HG02798 (cell line): ENCODE results near the gene EEF1AKMT3.
"Not testable (repeated sequence)": the region's sequence is repeated elsewhere in the genome, so short reads cannot be mapped to it uniquely, and the experiment has no call there.

Experiments
- ATAC-seq: cut with Tn5 transposase; IDR thresholded peaks from one replicate; pipeline ENCODE4 v1.9.1; 2021; ENCODE audit warnings: mild to moderate bottlenecking; ENCODE audit not compliant: unreplicated experiment, poor library complexity

The EEF1AKMT3 gene

DNA sequence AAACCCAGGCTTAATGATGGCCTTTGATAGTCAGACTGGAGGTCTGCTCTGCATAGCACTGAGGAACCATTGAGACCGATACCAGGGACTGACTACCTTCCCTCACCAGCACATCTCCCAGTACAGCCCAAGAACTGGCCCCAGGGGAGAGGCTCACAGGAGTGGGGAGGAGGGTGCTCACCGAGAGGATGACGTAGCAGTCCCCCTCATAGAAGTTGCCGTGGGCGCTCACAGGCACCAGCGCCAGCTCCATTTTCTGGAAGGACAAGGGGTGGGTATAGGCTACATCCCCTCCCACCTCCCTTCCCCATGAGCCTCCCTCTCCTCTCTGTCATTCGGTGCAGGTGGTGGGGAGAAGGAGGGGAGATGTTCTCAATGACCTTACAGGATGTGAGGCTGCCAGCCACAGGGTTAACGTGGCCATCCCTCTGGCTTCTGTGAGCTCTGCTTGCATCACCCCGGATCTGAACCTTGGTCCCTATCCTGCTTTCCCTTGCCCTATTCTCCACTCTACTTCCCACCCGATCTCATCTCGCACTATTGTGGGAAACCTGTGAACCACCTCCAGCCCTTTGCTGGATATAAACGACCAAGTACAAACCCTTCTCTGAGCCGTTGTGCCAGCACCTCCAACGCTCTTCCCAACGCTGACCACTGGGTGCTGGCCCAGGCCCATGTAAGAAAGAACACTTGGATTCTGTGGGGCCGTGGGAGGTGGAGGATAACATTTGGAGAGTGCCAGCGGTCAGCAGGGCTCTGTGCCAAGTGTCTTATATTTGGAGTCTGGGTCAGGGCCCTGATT is 41.8 kb downstream of the EEF1AKMT3 start:
- no peak for ATAC-seq

DNA sequence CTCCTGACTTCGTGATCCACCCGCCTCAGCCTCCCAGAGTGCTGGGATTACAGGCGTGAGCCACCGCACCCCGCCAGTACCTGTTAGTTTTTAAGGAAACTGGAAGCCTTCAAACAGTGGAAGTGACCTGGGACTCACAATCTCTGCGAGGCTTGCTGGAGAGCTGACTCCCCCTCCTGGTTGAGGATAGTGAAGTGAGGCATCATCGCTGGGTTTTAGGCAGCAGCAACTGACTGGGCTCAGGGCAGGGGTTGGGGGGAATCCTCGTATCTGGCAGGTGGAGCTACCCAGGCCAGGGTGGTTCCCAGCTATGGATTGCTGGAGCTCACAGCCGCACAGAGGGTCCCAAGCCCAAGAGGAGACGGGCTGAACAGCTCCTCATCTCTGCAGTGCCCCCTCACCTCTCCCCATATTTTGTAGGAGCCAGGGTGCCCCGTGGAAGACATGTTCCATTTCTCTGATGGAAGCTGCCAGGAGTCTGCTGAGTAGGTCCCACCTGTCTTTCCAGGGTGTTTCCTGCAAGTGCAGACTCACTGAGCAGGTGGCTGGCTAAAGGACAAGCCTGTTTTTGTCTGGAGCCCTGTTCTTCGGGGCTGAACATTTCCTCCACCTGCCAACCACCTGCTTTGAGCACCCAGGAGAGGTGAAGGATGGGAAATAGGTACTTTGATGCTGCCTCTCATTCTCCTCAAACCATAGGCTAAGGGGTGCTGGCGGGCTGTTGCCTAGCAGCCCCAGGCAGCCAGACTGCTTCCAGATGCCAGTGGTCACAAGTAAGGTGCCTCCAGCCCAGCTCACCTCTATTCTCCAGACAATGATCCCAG is 43.0 kb downstream of the EEF1AKMT3 start:
- no peak for ATAC-seq

DNA sequence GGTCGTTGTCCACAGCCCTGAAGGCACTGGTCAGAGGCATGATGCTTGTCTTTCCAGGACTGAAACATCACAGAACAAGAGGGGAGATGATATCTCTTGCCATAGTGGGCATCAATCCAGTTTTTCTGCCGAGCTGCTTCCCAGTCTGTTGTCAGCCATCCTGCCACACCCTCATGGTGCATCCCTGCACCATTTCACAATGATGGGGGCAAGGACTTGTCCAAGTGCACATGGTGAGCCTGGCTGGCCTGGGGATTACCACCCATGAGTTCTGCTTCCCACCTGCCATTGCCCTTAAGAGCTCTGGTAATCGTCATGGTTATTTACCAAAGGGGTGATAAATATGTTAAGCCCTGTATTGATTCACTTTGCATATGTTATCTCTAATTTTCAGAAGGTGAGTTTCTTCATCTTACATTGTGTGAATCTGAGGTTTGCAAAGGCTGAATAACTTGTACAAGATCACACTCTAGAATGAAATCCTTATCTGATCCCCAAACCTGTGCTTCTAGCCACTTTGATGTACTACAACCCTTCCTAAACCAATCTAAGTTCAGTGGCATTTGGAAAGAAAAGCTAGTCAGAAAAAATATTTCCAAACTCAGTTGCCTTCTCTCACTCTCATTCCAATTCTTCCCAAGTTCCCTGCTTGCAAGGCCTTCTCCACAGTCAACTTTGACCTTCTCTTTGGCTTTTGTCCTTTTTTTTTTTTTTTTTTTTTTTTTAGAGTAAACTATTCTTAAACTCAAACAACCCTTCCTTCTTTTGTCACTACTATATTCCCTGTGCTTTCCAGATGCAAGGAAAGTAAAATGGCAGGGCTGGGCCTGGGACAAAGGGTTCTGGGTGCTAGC is 43.8 kb downstream of the EEF1AKMT3 start:
- no peak for ATAC-seq

DNA sequence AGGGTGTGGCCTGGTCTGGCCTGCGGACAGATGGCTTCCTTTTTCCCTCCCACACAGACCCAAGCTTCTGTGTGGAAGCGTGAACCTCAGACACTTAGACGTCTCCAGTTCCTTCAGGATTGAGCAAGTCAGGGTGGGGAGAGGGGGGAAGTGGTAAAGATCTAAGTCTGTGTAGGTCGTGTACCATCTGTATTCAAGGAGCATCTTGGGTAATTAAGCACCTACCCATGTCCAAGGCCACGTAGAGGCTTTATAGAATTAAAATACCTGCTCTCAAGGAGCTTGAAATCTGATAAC is 44.4 kb downstream of the EEF1AKMT3 start:
- no peak for ATAC-seq

DNA sequence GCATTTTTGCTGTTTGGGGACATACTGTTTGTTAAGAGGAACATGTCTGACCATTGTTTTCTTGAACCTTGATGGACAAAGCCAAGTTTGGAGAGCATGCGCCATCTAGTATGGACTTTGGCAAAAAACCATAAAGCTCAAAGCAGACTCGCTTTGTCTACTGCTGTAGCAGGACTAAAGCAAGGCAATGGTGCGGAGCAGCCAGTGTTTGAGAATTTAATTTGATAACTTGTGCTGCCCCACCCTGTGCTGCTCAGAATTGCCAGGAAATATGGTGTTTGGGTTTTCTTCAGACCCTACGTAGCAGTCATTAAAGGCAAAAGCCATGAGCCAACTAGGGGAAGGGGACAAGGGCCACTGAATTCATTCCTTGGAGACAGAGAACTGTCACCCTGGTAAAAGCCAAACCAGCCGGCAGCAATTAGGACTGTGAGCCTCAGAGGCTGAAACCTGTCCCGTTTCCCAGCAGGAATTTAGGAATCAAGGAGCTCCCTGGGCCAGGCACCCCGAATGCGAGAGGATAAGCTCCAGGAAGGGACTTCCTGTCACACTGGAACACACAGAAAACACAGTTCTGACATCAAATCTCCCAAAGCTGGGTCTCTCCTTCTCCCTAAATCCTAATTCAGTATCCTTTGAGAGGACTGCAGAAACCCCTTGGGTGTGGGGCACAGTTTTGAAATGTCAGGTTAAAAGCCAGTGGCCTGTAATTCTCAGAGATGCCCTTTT is 45.0 kb downstream of the EEF1AKMT3 start:
- no peak for ATAC-seq

DNA sequence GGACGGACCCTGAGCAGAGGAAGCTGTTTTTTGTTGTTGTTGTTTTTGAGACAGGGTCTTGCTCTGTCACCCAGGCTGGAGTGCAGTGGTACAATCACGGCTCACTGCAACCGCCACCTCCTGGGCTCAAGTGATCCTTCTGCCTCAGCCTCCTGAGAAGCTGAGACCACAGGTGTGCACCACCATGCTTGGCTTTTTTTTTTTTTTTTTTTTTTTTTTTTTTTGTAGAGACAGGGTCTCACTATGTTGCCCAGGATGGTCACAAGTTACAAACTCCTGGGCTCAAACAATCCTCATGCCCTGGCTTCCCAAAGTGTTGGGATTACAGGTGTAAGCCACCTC is 45.5 kb downstream of the EEF1AKMT3 start:
- not testable (repeated sequence) for ATAC-seq

DNA sequence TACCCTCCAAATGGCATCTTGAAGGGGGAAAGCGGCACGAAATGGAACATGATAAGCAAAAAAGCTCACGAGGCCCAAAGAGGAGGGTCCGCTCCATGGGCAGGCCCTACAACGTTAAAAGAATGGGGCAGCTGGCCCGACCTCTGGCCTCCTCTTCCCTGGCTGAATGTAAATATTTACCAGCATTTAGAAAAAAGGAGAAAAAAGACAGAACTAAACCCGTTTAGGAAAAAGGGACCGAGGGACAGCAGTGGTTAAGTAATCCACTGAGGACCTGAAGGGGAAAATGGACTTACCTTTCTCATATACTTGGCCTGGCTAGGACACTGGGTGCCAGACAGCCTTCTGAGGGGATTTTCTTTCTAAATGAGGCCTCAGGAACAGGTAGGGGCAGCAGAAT is 47.7 kb downstream of the EEF1AKMT3 start:
- not testable (repeated sequence) for ATAC-seq

DNA sequence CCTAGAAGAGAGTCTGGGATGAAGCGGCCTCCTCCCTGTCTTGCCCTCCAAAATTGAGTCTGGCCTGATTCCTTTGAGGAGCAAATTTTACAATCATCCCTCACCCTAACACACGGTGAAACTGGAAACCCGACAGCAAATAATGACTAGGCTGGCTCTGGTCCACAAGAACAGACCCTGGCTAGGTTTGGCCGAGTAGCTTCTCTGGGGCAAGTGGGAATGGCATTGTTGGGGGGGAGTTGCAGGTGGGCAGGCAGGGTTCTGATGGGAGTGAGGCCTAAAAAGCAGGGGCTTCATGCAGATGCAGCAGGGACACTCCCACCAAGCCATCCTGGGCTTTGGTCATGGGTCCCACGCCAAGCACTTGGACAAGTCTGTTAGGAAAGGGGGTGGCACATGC is 48.6 kb downstream of the EEF1AKMT3 start:
- ATAC-seq = not testable (repeated sequence)

DNA sequence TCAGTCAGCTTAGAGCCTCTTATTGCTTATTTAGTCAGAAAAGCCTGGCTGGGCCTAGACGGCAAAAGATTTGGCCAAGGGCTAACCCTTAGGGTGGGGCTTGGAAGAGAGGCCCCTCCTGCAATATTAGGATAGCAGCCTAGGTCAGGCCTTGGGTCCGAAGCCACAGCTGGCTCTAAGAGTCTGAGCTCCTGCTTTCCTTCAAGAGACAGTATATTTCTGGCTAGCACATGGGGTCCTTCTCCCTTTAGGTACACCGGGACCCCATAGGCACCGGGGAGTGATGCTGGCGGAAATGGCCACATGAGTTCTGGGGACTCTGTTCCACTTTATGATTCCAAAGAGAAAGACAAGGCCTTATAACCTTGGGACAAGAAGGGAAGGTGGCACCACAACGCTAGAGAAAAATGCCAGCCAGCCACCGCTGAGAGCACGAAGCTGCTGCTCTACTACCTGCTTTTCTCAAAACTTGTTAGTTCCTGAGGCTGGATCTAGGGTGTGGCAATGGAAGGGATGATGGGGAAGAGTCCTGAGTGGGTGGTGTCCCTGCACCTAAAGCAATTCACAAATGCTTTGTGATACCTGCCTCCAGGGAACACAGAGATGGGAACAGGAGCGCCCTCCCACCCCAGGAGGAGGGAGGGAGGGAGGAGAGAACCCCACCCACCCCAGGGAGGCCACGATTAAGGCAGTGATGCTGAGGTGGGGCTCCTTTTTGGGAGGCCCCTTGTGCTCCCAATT is 49.2 kb downstream of the EEF1AKMT3 start:
- ATAC-seq = no peak

DNA sequence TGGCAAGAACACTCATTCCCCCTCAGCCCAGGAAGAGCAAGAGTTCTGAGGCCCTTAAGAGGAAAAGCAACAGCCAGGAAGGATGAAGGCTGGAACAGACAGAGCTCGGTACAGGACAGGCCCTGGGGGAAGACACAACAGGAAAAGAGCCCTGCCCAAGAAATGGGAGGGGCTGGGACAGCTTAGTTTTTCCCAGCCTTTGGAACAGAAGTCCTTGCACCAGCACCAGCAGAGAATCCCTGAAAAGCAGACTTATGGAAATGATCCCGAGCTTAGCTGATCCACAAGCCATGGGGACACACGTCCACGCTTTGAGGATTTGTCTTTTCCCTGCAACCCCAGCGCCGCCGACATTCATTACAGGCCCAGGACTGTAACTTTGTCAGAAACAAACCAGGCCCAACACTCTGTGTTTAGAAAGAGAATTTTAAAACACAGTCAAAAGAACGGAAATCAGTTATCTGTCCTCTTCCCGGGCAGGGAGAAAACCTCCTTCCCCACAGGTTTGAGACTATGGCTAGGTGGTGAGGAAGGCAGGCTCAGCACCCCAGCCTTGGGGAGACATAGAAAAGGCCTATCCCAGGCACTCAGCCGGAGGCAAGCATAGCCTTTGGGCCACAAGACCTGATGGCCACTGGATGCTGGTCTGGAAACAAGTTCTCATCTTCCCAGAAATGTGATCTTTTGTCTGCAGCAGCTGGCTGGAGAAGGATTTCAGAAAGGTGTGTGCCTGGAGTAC is 50.1 kb downstream of the EEF1AKMT3 start:
- ATAC-seq = no peak

DNA sequence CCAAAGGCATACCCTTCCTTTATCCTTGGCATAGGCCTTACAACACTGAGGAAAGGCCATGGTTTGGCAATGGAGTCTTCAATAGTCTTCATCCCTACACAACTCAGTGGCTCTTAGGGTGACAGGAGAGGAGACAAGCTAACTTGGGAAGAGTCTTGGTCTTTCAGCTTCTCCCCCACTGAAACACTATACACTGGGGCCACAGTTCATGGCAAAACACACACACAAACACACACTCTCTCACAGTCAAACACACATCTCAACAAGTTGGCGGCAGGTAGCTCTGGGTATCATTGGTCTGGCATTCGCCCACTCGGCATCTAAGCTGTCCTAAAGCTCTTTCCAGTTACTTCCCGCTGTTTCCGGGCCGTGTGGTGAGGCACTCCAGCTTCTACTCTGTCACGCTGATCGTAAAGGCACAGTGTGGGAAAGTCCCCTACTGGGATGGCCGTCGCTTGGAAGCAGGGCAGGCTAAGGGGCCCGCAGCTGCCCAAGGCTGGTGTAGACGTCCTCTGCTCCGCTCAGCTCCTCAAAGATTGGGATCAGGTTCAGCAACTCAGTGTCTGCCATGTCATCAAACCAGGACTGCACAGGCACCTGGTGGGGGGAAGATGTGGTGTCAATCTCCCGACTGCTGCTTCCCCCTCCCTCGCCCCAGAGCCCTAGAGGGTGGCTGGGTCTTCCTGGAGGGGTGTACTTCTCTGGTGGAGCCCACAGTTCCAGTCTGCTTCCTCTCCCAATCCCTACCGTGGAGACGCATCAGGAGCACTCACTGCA is 50.9 kb downstream of the EEF1AKMT3 start:
- no peak for ATAC-seq

DNA sequence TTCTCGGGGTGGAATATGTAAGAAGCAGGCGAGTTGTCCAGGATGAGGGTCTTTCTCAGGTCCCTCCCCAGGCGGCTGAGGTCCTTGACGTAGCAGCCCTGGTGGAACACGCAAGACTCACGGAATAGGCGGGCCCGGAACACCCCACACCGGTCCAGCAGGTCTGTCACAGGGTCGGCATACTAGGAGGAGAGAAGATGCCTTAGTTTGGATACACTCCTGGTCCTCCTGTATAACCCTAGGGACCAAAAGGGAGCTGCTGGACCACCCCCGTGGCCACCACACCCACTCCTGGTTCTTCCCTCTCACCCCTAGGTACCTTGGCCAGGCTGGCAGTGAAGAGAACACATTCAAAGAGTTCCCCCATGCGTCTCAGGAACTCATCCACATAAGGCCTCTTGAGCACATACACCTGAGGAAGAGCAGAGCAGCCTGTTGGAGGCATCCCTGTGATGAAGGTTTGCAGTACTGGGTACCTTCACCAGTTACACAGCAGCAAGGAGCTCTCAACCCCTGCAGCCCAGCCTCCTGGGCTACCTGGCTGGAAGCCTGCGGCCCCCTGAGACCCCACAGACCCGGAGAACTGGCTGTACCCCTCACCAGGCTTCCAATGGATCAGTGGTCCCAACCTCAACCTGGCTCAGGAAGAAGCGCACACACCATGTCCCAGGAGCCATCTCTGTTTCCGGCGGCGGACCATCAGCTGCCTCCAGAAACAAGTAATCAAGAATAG is 51.7 kb downstream of the EEF1AKMT3 start:
- ATAC-seq = no peak

DNA sequence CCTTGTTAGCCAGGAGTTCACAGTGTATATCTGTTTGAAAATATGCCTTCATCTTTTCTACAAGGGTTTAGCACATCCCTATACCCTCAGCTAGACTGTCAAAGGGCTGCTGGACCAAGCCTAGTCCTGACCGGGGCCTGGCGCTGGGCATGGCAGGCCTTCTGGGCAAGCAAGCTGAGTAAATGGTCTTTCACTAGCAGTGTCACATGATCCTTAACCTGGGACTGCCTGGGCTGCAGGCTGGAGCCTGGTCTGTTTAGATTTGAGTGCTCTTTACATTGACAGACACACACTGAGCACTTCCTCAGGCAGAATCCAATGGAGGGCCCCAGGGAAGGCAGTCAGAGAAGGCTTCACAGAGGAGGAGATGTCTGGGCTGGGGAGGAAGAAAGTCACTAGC is 53.0 kb downstream of the EEF1AKMT3 start:
- ATAC-seq = no peak

DNA sequence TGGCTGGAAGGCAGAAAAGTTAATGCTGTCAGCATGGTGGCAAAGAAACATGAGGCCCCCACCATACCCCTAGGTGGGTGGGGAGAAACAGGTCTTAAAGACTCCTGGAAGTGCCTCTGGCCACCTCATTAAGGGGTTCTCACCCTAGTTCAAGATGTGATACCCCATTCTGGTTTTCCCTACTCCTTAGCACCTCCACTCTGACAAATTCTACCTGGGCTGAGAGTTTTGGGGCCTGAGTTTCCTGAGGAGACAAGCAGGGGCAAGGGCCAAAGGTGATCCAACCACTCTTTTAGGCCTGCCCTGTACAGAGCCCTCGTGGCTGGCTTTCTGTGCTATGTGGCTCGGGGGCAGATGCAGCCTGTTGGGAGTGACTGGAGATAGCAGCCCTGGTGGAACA is 54.0 kb downstream of the EEF1AKMT3 start:
- no peak for ATAC-seq

DNA sequence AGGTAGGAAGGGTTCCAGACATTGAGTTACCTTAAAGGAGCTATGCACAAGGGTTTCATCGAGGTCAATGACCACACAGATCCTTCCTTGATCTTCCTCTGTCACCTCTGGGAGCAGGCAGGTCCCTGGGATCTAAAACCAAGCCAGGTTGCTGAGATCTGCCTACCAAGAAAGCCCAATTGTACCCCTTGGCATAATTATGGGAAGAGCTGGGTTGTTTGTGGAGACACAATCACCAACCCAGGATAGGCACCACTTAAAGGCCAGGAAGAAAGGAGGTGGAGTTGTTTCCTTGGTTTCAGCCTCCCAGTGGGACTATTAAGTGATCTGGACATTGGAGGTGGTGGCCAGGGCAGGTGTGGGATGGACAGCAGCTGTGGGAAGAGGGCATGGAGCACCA is 54.6 kb downstream of the EEF1AKMT3 start:
- no peak for ATAC-seq

DNA sequence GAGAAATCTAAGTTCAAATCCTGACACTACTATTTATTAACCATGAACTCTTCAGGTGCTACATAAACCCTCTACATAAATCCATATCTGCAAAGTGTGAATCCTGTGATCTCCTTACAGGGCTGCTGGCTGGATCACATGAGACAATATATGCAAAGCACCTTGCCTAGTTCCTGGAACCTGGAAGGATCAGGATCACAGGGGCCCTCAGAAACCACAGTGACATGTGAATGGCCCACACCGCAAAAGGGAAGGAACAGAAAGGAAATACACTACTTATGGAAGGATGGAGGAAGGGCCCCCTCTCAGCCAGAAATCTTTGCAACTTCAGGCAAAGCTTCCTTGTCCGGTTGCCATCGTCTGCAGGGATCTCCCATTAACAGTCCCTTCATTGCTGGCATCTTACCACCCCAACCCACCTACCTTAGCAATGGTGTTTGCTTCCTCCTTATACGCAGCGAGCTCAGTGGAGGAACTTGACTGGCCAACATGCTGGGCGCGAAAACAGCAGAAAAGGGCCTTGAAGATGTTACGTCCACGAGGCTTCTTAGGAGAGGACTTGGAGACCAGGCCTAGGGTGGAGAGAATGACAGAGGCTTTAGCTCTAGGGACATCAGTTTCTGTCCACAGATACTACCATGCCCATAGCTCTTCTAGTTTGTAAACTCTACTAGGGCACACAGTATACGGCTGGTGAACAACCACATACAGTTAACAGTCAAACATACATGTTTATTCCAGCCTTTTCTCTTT is 56.8 kb downstream of the EEF1AKMT3 start:
- no peak for ATAC-seq

DNA sequence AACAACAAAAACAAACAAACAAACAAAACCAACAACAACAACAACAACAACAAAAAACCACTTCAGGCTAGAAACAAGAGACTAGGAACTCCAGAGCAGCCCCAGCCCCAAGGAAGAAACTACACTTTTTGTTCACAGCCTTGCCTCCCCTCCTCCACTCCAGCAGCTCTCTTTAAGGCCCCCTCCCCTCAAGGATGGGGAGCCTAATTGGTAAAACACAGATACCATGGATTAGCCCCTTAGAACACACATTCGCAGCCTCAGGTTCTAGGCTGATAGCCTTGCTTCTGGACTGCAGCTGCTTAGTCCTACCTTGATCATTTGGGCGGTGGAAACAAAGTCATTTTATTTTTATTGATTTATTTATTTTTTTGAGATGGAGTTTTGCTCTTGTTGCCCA is 58.0 kb downstream of the EEF1AKMT3 start:
- no peak for ATAC-seq
